ENCODE results near the gene PLD4.

Gene PLD4

DNA sequence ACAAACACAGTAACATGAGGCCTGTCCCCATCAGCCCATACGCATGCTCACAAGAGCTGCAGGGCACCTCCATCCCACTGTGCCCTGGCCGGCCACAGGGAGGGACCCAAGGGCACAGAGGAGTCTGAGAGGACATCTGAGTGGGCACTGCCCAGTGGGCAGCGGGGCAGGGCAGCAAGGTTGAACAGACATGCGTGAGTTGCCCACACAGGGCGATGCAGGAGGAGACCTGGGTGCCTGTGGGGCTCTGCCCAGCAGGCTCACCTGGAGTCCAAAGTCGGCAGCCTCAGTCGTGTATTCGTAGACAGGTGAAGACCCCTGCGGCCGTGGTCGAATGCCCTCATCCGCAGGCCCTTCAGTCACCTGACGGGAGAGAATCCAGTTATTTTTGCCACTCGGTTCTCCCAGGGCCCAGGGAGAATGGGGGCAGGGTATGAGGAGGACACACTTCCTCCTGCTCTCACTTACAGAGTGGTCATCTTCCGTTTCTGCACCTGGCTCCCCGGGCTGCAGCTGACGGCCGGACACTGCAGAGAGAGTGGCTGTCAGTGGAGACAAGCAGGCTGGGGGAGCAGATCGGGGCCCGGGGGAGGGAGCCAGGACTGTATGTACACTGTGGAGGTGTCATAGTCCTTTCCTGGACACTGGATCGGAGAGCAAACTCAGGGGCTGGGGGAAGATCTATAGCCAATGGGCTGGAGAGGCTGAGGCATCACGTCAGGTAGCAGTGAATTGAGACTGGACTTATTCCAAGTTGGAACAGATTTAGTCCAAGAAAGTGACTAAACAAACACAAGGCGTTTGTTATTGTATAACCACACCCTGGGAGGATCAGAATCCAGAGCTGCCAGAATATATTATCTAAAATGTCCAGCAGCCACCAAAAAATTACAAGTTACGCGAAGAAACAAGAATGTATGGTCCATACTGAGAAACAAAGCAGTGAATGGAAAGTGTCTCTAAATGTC lies 32.8 kb downstream of the PLD4 start:
- DNase-seq, result no peak

GRCh38 chr14:104964546-104964945 lies 39.9 kb downstream of the PLD4 start:
- DNase-seq, result no peak

- no peak for DNase-seq
Observed at GRCh38 chr14:104965561-104966231, 41.0 kb downstream of the PLD4 start.

GRCh38 chr14:104966261-104966865 lies 41.7 kb downstream of the PLD4 start:
- DNase-seq, result no peak

DNA sequence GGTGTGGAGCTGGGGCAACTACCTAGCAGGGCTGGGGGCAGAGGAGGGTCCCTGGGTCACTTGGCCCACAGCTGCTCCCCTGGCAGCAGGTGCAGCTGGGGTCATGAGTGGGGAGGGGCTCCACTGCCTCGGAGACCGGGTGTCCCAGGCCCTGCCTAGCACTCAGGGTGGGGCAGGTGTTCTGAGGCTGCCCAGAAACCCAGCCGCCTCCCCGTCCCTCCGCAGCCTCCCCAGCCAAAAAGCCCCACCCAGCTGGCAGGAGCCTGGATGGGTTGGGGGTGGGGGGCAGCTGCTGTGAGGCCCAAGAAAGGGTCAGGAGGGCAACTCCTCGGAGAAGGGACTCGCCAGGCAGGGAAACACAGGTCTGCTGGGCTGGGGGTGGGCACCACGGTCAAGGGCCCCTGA lies 42.3 kb downstream of the PLD4 start:
- DNase-seq, result no peak

- no peak for DNase-seq
Observed at GRCh38 chr14:104967386-104968152, 42.9 kb downstream of the PLD4 start.

GRCh38 chr14:104968153-104968527 lies 43.5 kb downstream of the PLD4 start:
- no peak for DNase-seq

DNA sequence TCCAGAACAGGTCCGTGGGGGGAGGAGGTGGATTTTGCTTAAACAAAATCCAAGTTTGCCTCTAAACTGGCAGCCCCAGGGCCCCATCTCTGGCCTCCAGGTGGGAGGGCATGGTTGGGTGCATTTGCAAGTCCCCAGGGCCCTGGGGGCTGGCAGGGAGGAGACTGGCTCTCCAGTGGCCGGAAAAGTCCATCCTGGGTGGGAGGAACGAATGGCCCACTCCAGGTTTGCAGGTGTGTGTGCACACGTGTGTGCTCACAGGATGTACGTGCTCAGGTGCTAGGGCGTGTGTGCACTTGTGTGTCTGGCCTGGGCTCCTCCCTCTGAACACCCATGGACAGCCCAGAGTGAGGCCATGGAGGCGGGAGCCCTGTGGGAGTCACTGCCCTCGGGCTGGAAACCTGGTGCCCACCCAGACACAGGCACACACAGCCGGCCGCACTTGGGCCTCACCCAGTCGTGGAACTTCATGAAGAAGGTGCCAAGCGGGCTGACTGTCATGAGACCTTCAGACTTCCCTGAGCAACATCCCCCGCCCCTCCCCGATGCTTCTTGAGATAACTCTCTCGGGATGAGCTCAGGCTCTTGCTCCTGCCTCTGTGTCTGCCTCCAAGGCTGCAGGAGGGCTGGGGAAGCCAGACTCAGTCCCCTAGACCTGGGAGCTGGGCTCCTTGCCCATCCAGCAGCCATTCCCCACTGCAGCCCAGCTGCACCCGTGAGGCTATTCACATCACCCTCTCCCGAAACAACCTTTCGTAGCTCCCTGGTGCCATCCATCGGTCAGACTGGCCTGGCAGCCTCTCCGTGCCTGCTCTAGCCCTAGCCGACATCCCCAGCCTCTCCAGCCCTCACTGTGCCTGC lies 44.1 kb downstream of the PLD4 start:
- DNase-seq, result no peak

DNA sequence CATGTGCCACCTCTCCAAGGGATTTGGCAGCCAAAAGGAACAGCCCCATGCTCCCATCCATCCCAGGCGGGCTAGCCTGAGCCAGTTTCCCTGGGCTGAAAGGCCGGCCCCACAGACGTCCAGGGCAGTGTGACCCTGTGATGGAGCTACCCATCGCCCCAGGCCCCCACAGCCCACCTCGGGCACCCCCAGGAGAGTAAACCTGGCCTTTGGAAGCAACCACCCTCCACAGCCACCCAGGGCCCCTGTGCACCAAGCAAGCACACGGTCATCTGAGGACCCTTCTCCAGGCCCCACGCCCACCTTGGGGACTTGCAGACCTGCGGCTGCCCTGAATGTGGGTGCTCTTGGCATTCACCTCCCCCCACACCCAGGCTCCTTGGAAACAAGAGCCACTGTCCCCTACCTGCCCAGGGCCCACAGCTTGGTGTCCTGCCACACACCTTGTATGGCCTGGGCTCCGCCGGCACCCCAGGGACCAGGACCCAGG lies 45.1 kb downstream of the PLD4 start:
- DNase-seq, result no peak

DNA sequence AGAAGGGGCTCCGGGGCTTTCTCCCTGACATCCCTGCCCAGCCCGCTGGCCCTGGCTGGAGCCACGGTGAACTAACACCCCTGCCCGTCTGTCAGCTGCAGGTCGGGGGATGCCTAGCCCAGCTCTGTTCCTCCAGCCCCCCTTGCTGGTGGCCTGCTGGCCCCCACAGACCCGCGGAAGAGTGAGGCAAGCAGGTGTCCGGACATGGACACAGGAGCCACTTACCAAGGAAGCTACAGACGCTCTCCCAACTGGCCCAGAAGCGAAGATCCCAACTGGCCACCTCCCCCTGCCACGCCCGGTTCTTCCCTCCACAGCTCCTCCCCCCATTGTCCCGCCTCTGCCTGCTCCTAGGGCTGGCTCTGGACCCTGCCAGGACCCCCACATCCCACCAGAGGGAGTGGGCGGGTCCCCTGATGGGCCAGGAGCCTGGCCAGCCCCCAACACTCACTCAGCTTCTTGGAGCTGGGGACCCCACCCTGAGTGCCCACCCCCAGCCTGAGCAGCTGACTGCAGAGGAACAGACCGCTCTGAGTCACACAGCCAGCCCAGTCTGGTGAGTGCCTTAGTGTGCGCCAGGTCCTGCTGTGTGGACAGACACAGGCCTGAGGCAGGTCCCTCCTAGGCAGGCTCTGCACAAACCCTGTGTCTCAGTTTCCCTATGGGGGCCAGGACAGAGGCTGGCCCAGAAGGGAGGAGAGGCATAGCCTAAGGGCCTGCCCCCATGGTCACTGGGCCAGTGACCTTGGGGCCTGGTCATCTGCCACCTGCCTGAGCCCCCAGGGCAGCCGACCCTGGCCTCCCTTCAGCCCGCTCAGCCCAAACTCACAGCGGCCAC lies 45.8 kb downstream of the PLD4 start:
- no peak for DNase-seq

GRCh38 chr14:104971447-104972240 lies 47.0 kb downstream of the PLD4 start:
- no peak for DNase-seq

GRCh38 chr14:104972301-104973134 lies 47.8 kb downstream of the PLD4 start:
- DNase-seq, result no peak

DNA sequence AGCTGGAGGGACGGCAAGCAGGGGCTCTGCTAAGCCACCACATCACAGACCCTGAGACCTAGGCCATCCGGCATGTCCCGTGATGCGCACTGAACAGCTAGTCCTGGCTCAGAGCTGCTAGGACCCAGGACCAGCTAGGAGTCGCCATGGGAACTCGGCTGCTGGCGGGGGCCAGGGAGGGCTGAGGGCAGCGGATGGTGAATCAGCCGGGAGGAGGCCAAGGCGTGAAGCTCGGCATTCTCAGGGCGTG lies 48.4 kb downstream of the PLD4 start:
- no peak for DNase-seq

DNA sequence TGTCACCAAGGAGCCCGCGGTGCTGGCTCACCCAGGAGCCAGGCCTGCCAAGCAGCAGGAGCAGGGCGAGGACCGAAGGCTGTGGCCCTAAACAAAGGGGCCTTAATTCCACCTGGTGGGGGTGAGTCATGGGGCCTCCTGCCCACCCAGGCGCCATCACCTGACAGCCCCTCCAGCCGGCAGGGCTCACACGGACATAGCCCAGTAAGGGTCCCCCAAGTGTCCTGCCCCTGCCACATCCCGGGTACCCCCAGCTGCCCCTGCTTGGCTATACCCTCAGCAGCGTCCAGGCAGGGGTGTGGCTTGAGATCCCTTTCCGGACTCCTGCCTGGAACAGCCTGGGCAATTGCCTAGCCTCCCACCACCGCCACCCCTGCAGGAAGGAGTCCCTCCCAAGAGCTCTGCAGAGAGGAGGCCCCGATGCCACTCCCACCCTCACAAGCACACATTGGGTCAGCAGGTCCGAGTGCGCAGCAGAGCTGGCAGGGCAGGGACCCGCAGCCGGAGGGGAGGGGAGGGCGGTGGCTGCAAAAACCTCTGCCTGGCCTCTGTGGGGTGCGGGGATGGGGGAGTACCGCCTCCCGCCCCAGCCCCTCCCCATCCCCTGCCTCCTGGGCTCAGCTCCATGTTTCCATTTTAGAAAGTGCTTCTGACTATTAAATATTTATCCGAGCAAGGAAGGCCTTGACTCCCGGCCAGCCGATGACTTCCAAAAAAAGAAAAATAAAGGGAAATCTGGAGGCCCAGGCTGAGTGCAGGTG lies 48.9 kb downstream of the PLD4 start:
- peak; percentile 31 for DNase-seq

GRCh38 chr14:104974146-104974541 lies 49.5 kb downstream of the PLD4 start:
- no peak for DNase-seq

DNA sequence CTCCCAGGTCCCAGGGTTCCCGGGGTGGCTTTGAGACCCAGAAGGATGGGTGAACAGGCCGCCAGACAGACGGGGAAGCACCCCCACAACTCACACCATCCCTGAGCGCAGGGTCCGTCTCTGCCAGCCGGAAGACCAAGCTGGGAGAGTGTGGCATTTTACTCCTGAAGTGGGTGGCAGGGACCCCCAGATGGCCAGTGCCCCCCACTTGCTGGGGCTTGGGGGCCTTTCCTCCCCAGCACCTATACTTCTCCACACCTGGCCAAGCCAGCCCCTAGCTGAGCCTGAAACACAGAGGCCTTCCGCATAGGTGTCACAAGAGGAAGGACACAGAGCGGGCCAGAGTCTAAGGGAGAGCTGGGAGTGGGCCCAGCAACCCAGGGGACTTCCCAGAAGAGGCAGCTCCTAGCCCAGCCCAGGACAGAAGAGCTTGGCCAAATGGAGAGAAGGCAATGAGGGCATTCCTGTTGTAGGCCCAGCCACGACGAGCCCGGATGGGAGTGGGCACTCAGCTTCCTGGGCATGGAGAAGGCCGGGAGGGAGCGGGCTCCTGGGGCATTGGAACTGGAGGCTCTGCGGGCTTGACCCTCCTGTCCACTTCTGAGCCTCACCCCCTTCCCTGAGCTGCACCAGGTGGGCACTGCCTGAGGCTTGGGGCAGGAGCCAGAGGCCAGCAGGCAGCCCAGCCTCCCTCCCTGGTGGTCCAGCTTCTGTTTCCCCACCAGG lies 50.1 kb downstream of the PLD4 start:
- no peak for DNase-seq

GRCh38 chr14:104975481-104976197 lies 51.0 kb downstream of the PLD4 start:
- DNase-seq, result no peak
